HPDE6-E6E7 (cell line): Measurements from ENCODE around the gene ZNF385C.
"Not testable (repeated sequence)": the region's sequence is repeated elsewhere in the genome, so short reads cannot be mapped to it uniquely, and the experiment has no call there.

Source experiments
- DNase-seq: peaks from one replicate; pipeline ENCODE4 v3.0.0; 2011; ENCODE audit warnings: missing footprints; ENCODE audit errors: extremely low spot score

ZNF385C gene

GRCh38 chr17:42097691-42098631, at the start of gene ZNF385C:
TSS of gene ZNF385C (minus strand) at chr17:42098473. CDS start at chr17:42063056, 35,417 bp downstream.
- DNase-seq = no peak

- DNase-seq = no peak
Observed at GRCh38 chr17:42146911-42147607, 48.8 kb upstream of the ZNF385C start.

- DNase-seq = not testable (repeated sequence)
Observed at GRCh38 chr17:42143138-42143537, 44.9 kb upstream of the ZNF385C start.

- DNase-seq = no peak
Observed at GRCh38 chr17:42142371-42142896, 44.2 kb upstream of the ZNF385C start.

GRCh38 chr17:42141382-42141781, 43.1 kb upstream of the ZNF385C start:
- DNase-seq = no peak

GRCh38 chr17:42140690-42141089, 42.4 kb upstream of the ZNF385C start:
- DNase-seq = not testable (repeated sequence)

GRCh38 chr17:42138749-42139492, 40.6 kb upstream of the ZNF385C start:
- no peak for DNase-seq

GRCh38 chr17:42136654-42137051, 38.4 kb upstream of the ZNF385C start:
- DNase-seq = no peak

GRCh38 chr17:42135664-42136653, 37.7 kb upstream of the ZNF385C start:
- peak; percentile 91 for DNase-seq

GRCh38 chr17:42135151-42135550, 36.9 kb upstream of the ZNF385C start:
- no peak for DNase-seq

- no peak for DNase-seq
Observed at GRCh38 chr17:42133461-42134041, 35.3 kb upstream of the ZNF385C start.

- no peak for DNase-seq
Observed at GRCh38 chr17:42132941-42133340, 34.7 kb upstream of the ZNF385C start.

GRCh38 chr17:42131981-42132432, 33.7 kb upstream of the ZNF385C start:
- DNase-seq = no peak

GRCh38 chr17:42131232-42131631, 33.0 kb upstream of the ZNF385C start:
- DNase-seq = no peak

GRCh38 chr17:42130310-42130936, 32.1 kb upstream of the ZNF385C start:
- DNase-seq = no peak

- no peak for DNase-seq
Observed at GRCh38 chr17:42129109-42129837, 31.0 kb upstream of the ZNF385C start.

- DNase-seq = no peak
Observed at GRCh38 chr17:42127414-42127813, 29.1 kb upstream of the ZNF385C start.

- no peak for DNase-seq
Observed at GRCh38 chr17:42126836-42127235, 28.6 kb upstream of the ZNF385C start.

GRCh38 chr17:42125565-42125964, 27.3 kb upstream of the ZNF385C start:
- no peak for DNase-seq
